CD4-positive, alpha-beta memory T cell (primary cell): ENCODE measurements around the gene ACOXL. TPM values are rescaled to one million over a fixed set of nuclear protein-coding genes. Genes with fewer than 3 reads are reported as not detected.

Experiments
- CTCF ChIA-PET: fragments of 350-600 bp; sonication (Branson Sonifier 250); formaldehyde crosslinking; loops from one replicate; lab custom pipeline; 2021; ENCODE audit warnings: inconsistent platforms; ENCODE audit not compliant: partially characterized antibody; lab: Charles Lee
- POLR2A ChIA-PET: fragments of 350-600 bp; sonication (Branson Sonifier 250); formaldehyde crosslinking; loops from one replicate; lab custom pipeline; 2021; ENCODE audit not compliant: partially characterized antibody; lab: Charles Lee
- DNase-seq, 5 donors: peaks; one replicate each; pipeline versions ENCODE4 v3.0.0 to v3.0.0-alpha.2; 2020 to 2022; ENCODE audit warnings: mixed read lengths in 1 of 5
- H3K27ac ChIP-seq: one replicate; pipeline ENCODE4 v1.7.0; 2013; ENCODE audit warnings: low read depth, low read length
- H3K27me3 ChIP-seq: 2 replicates; pipeline ENCODE4 v1.7.0; 2013; ENCODE audit warnings: mild to moderate bottlenecking, low read length, moderate library complexity; ENCODE audit not compliant: insufficient read depth
- H3K36me3 ChIP-seq: 2 replicates; pipeline ENCODE4 v1.7.0; 2013; ENCODE audit warnings: mild to moderate bottlenecking, low read length, moderate library complexity; ENCODE audit not compliant: insufficient read depth
- H3K4me1 ChIP-seq: 2 replicates; pipeline ENCODE4 v1.7.0; 2013; ENCODE audit warnings: mild to moderate bottlenecking, low read length, moderate library complexity; ENCODE audit not compliant: insufficient read depth
- H3K4me3 ChIP-seq, 2 donors: one replicate each; pipeline ENCODE4 v1.7.0; 2013; ENCODE audit warnings: low read length in 2 of 2, mild to moderate bottlenecking in 1 of 2
- H3K9me3 ChIP-seq, 2 donors: one replicate each; pipeline ENCODE4 v1.7.0; 2013; ENCODE audit warnings: low read length in 2 of 2, control low read depth in 1 of 2; ENCODE audit not compliant: control insufficient read depth in 1 of 2
- H3K27ac Mint-ChIP-seq, 7 donors: one replicate each; pipeline ENCODE4 v1.8.0; 2020 to 2021; ENCODE audit warnings: mixed read lengths in 7 of 7, mild to moderate bottlenecking in 6 of 7, inconsistent platforms in 3 of 7, moderate library complexity in 3 of 7
- H3K27me3 Mint-ChIP-seq, 2 donors: one replicate each; pipeline ENCODE4 v1.8.0; 2020 to 2021; ENCODE audit warnings: mixed read lengths in 2 of 2
- H3K36me3 Mint-ChIP-seq, 2 donors: one replicate each; pipeline ENCODE4 v1.8.0; 2020 to 2021; ENCODE audit warnings: mixed read lengths in 2 of 2, inconsistent platforms in 1 of 2, mild to moderate bottlenecking in 1 of 2
- H3K4me1 Mint-ChIP-seq, 4 donors: one replicate each; pipeline ENCODE4 v1.8.0; 2020 to 2021; ENCODE audit warnings: mixed read lengths in 4 of 4, mild to moderate bottlenecking in 1 of 4
- H3K4me3 Mint-ChIP-seq, 8 donors: one replicate each; pipeline ENCODE4 v1.8.0; 2020 to 2021; ENCODE audit warnings: mixed read lengths in 8 of 8, mild to moderate bottlenecking in 7 of 8, moderate library complexity in 6 of 8, inconsistent platforms in 3 of 8
- H3K9me3 Mint-ChIP-seq, 8 donors: one replicate each; pipeline ENCODE4 v1.8.0; 2020 to 2021; ENCODE audit warnings: mixed read lengths in 8 of 8, mild to moderate bottlenecking in 5 of 8, inconsistent platforms in 3 of 8, moderate library complexity in 1 of 8
- intact Hi-C: fragments of 100-400 bp; cut with micrococcal nuclease; formaldehyde crosslinking; loops from one replicate; pipeline ENCODE4 v1.15.1; 2023
- polyA plus RNA-seq, 2 donors: library from polyadenylated mRNA; unstranded; fragments of 300-500 nt; fragmentation: Illumina TruSeq; gene quantifications; one replicate each; pipeline ENCODE4 v1.2.3, GENCODE V29; 2021
- total RNA-seq, 2 experiments: library from RNA; stranded (reverse); gene quantifications; one replicate each; pipeline ENCODE4 v1.2.3, GENCODE V29; 2021

ACOXL gene
- total and polyA plus RNA-seq, 4 experiments from 2014 or later: not detected

- Histone ChIP-seq H3K9me3 (no peaks in the 10 kb centered on the region), H3K27ac (no peak overlapping the region), H3K36me3 (no peaks in the 10 kb centered on the region), H3K4me1 (no peaks in the 10 kb centered on the region), H3K27me3 (no peaks in the 10 kb centered on the region), H3K4me3 (no peak overlapping the region)
- no peak overlapping the region for H3K4me3 Mint-ChIP-seq
- peaks cover 10 to 25% of the 10 kb centered on the region in 2 donors for H3K27me3 Mint-ChIP-seq
- POLR2A ChIA-PET: no interaction called here
- CTCF ChIA-PET: no interaction called here
- no peak overlapping the region for H3K27ac Mint-ChIP-seq
- H3K9me3 Mint-ChIP-seq: peaks cover 0 to 4% (median 3%) of the 10 kb centered on the region in 8 donors
- no peak for DNase-seq
- no peaks in the 10 kb centered on the region for H3K4me1 Mint-ChIP-seq
- no peaks in the 10 kb centered on the region for H3K36me3 Mint-ChIP-seq
- intact Hi-C loops: no loop called here
Measured at GRCh38 chr2:111030260-111030891, 298.0 kb downstream of the ACOXL start.

GRCh38 chr2:111030945-111031344 is 298.6 kb downstream of the ACOXL start:
- no peak overlapping the region for H3K4me3 Mint-ChIP-seq
- intact Hi-C loops: no loop called here
- Histone ChIP-seq H3K36me3 (no peaks in the 10 kb centered on the region), H3K4me1 (no peaks in the 10 kb centered on the region), H3K9me3 (no peaks in the 10 kb centered on the region), H3K27me3 (no peaks in the 10 kb centered on the region), H3K27ac (no peak overlapping the region), H3K4me3 (no peak overlapping the region)
- H3K9me3 Mint-ChIP-seq: peaks cover 0 to 4% (median 3%) of the 10 kb centered on the region in 8 donors
- no peaks in the 10 kb centered on the region for H3K4me1 Mint-ChIP-seq
- ChIA-PET CTCF (no interaction called here), POLR2A (no interaction called here)
- H3K36me3 Mint-ChIP-seq: no peaks in the 10 kb centered on the region
- DNase-seq: no peak
- no peak overlapping the region for H3K27ac Mint-ChIP-seq
- H3K27me3 Mint-ChIP-seq: peaks cover 9 to 25% of the 10 kb centered on the region in 2 donors

GRCh38 chr2:111031546-111032478 is 299.4 kb downstream of the ACOXL start:
- DNase-seq: no peak
- H3K27me3 Mint-ChIP-seq: peaks cover 10 to 27% of the 10 kb centered on the region in 2 donors
- CTCF ChIA-PET: no interaction called here
- intact Hi-C loops: no loop called here
- no peak overlapping the region for H3K27ac Mint-ChIP-seq
- H3K4me3 Mint-ChIP-seq: no peak overlapping the region
- no peaks in the 10 kb centered on the region for H3K9me3 ChIP-seq
- no peak overlapping the region for H3K27ac ChIP-seq
- peaks cover 0 to 4% (median 2%) of the 10 kb centered on the region in 8 donors for H3K9me3 Mint-ChIP-seq
- H3K27me3 ChIP-seq: no peaks in the 10 kb centered on the region
- no peaks in the 10 kb centered on the region for H3K36me3 Mint-ChIP-seq
- H3K36me3 ChIP-seq: no peaks in the 10 kb centered on the region
- no peaks in the 10 kb centered on the region for H3K4me1 ChIP-seq
- POLR2A ChIA-PET: no interaction called here
- no peaks in the 10 kb centered on the region for H3K4me1 Mint-ChIP-seq
- H3K4me3 ChIP-seq: no peak overlapping the region

GRCh38 chr2:111032721-111033429 is 300.5 kb downstream of the ACOXL start:
- CTCF ChIA-PET: no interaction called here
- no peak overlapping the region for H3K4me3 Mint-ChIP-seq
- no peaks in the 10 kb centered on the region for H3K4me1 ChIP-seq
- H3K9me3 Mint-ChIP-seq: peaks cover 0 to 4% (median 2%) of the 10 kb centered on the region in 8 donors
- peaks cover 10 to 33% of the 10 kb centered on the region in 2 donors for H3K27me3 Mint-ChIP-seq
- no peaks in the 10 kb centered on the region for H3K27me3 ChIP-seq
- no peak overlapping the region for H3K27ac ChIP-seq
- H3K27ac Mint-ChIP-seq: no peak overlapping the region
- no peaks in the 10 kb centered on the region for H3K36me3 ChIP-seq
- H3K36me3 Mint-ChIP-seq: no peaks in the 10 kb centered on the region
- no peak overlapping the region for H3K4me3 ChIP-seq
- DNase-seq: no peak
- intact Hi-C loops: no loop called here
- no peaks in the 10 kb centered on the region for H3K9me3 ChIP-seq
- no peaks in the 10 kb centered on the region for H3K4me1 Mint-ChIP-seq
- POLR2A ChIA-PET: no interaction called here

- Mint-ChIP-seq H3K36me3 (no peaks in the 10 kb centered on the region), H3K27me3 (peaks cover 12 to 31% of the 10 kb centered on the region in 2 donors), H3K4me1 (no peaks in the 10 kb centered on the region), H3K27ac (no peak overlapping the region), H3K9me3 (no peaks in the 10 kb centered on the region), H3K4me3 (no peak overlapping the region)
- ChIA-PET POLR2A (no interaction called here), CTCF (no interaction called here)
- Histone ChIP-seq H3K27ac (no peak overlapping the region), H3K4me1 (no peaks in the 10 kb centered on the region), H3K27me3 (no peaks in the 10 kb centered on the region), H3K4me3 (no peak overlapping the region), H3K36me3 (no peaks in the 10 kb centered on the region), H3K9me3 (no peaks in the 10 kb centered on the region)
- intact Hi-C loops: no loop called here
- no peak for DNase-seq
Measured at GRCh38 chr2:111034146-111034545, 301.8 kb downstream of the ACOXL start.

GRCh38 chr2:111034606-111035005 is 302.2 kb downstream of the ACOXL start:
- Mint-ChIP-seq H3K27ac (no peak overlapping the region), H3K27me3 (peaks cover 13 to 31% of the 10 kb centered on the region in 2 donors), H3K36me3 (no peaks in the 10 kb centered on the region), H3K9me3 (no peaks in the 10 kb centered on the region), H3K4me3 (no peak overlapping the region), H3K4me1 (no peaks in the 10 kb centered on the region)
- DNase-seq: no peak
- no peak overlapping the region for H3K4me3 ChIP-seq
- no peaks in the 10 kb centered on the region for H3K36me3 ChIP-seq
- H3K27me3 ChIP-seq: no peaks in the 10 kb centered on the region
- no peaks in the 10 kb centered on the region for H3K4me1 ChIP-seq
- CTCF ChIA-PET: no interaction called here
- no peaks in the 10 kb centered on the region for H3K9me3 ChIP-seq
- intact Hi-C loops: no loop called here
- no peak overlapping the region for H3K27ac ChIP-seq
- POLR2A ChIA-PET: no interaction called here

GRCh38 chr2:111035830-111036441 is 303.6 kb downstream of the ACOXL start:
- Histone ChIP-seq H3K27ac (no peak overlapping the region), H3K9me3 (no peaks in the 10 kb centered on the region), H3K27me3 (no peaks in the 10 kb centered on the region), H3K4me1 (no peaks in the 10 kb centered on the region), H3K4me3 (no peak overlapping the region), H3K36me3 (no peaks in the 10 kb centered on the region)
- intact Hi-C loops: no loop called here
- Mint-ChIP-seq H3K9me3 (peaks cover 0 to 1% (median 0%) of the 10 kb centered on the region in 8 donors), H3K27ac (no peak overlapping the region), H3K27me3 (peaks cover 17 to 36% of the 10 kb centered on the region in 2 donors), H3K4me1 (no peaks in the 10 kb centered on the region), H3K4me3 (no peak overlapping the region), H3K36me3 (no peaks in the 10 kb centered on the region)
- ChIA-PET POLR2A (no interaction called here), CTCF (no interaction called here)
- DNase-seq: no peak
